22Rv1 (cell line): ENCODE results near the gene RET.

Experiments used
- CTCF ChIP-seq: fragments of 450-650 bp; IDR thresholded peaks from 2 replicates; pipeline ENCODE4 v1.5.1; 2017; ENCODE audit warnings: mild to moderate bottlenecking
- ZFX ChIP-seq: fragments of 450-650 bp; IDR thresholded peaks from 2 replicates; pipeline ENCODE4 v1.6.1; 2017; ENCODE audit warnings: antibody characterized with exemption, borderline replicate concordance

- TF ChIP-seq CTCF = no peak
- TF ChIP-seq ZFX = no peak
Measured at GRCh38 chr10:43112608-43112961, 35.7 kb downstream of the RET start.
